GM19452 (cell line): Measurements from ENCODE around the gene ANTXRL.
"Not testable (repeated sequence)": the region's sequence is repeated elsewhere in the genome, so short reads cannot be mapped to it uniquely, and the experiment has no call there.

Experiments used
- ATAC-seq: cut with Tn5 transposase; IDR thresholded peaks from one replicate; pipeline ENCODE4 v1.9.1; 2021; ENCODE audit not compliant: unreplicated experiment

Gene ANTXRL

GRCh38 chr10:46272863-46273415 lies 13.9 kb upstream of the ANTXRL start:
- ATAC-seq = no peak

DNA sequence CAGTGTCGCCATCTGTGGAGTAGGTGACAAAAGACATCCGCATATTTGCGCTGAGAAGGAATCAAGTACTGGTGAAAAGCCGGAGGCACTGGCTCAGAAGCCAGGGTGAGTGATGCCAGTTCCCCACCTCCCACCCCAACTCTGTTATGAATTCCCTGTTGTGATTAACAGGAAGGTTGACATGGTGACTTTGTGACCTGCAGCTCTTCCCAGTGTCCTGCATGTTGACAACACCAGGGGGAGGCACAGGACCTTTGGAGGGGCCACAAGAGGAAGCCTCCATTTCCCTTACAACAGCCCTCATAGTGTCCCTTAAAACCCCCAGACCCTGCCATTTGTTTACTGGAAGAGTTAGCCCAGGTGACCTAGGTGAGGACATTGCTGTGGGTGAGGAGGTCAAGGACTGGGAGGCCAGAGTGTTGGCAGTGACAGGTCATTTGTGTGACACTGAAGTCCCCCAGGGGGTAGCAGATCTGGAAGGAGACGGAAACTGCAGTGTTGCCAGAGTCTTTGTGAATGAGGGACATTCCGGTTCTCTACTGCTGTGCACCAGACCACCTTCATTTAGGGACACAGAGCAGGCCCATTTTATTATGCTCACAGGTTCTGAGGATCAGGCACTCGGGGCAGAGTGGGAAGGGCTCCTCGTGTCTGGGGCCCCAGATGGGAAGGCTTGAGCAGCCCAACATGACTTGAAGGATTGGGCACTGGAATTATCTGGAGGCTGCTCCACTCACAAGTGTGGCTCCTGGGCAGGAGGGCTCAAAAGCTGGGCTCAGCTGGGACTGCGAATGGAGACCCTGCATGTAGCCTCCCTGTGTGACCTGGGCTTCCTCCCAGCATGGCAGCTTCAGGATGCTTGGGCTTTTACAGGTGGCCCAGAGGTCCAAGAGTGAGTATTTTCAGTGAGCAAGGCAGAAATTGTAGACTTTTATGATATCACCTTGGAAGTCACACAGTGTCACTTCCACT lies 13.0 kb upstream of the ANTXRL start:
- ATAC-seq = no peak

DNA sequence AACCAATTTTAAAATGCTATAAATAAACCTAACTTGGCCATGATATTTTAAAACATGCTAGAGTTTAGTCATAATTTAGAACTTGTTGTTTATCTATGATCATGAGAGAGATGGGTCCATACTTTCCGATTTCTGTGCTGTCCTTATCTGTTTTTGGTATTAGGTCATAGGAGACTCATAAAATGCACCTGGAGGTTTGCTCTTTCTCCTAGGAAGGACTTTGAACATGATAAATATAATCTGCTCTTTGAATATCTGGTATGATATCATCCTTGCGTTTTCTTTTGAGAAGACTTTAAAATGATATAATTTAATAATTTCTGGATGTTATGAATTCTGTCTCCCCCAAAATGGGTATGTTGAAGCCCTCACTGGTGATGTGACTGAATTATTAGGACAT lies 9.0 kb upstream of the ANTXRL start:
- no peak for ATAC-seq

GRCh38 chr10:46282421-46282831 lies 4.4 kb upstream of the ANTXRL start:
- not testable (repeated sequence) for ATAC-seq

- ATAC-seq = peak; percentile 38
Observed at GRCh38 chr10:46282842-46283574, 3.8 kb upstream of the ANTXRL start.

GRCh38 chr10:46283580-46284285 lies 3.1 kb upstream of the ANTXRL start:
- ATAC-seq = no peak

DNA sequence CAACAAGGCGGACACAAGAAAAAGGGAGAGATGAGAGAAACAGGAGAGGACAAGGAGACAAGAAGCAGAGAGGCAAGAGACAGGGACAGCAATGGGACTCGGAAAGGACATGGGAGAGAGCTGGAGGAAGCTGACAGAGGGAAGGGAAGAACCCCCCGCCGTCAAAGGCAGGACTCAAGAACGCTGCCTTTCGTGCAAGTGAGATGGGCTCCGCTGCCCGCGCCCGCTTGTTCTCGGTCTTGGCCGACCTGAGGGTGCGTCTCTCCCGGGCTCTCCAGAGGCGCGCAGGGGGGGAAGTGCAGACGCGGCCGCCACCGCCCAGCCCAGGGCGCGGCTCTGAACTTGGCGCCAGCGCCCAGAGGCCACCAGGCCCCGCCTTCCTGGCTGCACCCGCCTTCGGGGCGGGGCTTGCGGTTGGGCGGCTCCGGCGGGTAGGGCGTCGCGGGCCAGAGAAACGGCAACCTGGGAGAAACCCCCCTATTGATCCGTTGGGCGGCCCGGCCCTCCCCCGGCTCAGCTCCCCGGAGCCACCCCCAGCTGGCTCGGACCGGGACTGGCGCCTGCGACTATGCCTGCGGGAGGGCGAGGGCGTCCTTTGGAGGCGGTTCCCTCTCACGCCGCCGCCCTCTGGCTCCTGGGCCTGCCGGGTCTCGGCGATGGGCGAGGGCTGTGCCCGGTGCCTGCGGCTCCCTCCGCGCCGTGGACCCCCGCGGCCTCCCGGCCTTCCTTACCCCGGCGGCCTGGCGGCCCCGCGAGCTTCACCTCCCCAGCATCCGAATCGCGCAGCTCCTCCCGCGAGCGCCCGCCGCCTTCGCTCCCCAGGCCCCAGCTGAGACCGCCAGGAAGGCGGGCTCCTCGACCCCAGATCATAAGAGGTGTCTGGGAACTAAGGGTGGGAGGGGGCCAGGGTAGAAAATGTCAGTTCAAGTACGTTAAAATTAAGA lies 2.2 kb upstream of the ANTXRL start:
- ATAC-seq = peak; percentile 92

DNA sequence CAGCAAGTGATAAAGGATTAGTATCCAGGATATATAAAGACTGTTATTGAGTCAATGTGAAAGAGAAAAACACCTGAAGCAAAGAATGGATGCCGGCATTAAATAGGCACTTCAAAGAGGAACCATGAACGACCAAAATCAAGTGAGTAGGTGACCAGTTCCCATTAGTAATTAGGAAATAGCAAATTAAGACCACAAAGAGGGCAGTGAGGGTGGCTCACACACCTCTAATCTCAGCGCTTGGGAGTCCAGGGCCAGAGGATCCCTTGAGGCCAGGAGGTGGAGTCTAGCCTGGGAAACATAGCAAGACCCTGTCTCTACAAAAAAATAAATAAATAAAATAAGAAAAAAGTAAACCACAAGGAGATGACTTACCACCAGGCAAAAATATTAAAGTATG lies 1.5 kb upstream of the ANTXRL start:
- no peak for ATAC-seq

- no peak for ATAC-seq
Observed at GRCh38 chr10:46285966-46286620, 704 bp upstream of the ANTXRL start.

DNA sequence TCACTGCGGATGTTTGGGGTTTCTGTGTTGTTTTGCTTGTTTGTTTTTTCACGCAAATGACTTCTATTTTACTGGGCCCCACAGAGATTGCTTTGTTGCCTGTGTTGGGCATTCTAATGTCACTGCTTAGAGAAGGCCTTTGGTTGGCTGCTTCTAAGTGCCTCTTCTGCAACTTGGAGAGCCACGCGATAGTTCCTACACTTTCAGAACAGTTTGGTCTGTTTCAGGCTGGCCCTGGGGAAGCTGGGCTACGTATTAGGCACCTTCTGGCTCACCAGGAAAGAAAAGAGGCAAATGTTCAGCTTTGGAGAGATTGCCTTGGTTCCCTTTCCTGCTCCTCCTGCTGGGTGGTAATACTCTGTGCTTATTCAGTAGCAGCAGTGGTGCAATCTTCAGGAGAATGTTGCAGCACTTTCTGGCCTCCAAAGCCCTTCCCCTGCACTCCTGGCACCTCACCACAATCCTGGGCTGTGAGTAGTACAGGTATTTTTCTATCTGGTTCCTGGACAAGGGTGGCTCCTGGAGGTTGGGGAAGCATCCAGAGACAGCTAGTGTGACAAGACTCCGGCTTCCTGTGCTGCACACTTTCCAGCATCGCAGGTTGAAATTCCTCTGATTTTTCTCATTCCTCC lies 1.2 kb downstream of the ANTXRL start:
- no peak for ATAC-seq

- no peak for ATAC-seq
Observed at GRCh38 chr10:46288601-46289206, 1.9 kb downstream of the ANTXRL start.

DNA sequence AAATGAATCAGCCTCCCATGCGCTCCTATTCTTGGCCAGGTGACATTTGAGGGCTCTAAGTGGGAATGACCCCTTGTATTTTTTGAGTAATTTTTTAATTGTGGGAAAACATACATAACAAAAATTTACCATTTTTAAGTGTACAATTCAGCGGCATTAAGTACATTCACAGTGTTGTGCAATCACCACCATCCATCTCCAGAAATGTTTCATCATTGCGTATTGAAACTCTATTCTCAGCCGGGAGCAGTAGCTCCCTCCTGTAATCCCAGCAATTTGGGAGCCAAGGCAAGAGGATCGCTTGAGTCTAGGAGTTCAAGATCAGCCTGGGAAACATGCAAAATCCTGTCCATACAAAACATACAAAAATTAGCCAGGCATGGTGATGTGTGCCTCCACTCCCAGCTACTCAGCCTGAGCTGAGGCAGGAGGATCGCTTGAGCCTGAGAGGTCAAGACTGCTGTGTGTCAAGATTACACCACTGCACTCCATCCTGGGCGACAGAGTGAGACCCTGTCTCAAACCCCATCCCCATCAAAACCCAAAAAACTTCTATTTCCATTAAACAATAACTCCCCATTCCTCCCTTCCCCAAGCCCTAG lies 2.5 kb downstream of the ANTXRL start:
- no peak for ATAC-seq

- ATAC-seq = no peak
Observed at GRCh38 chr10:46290101-46290886, 3.5 kb downstream of the ANTXRL start.

DNA sequence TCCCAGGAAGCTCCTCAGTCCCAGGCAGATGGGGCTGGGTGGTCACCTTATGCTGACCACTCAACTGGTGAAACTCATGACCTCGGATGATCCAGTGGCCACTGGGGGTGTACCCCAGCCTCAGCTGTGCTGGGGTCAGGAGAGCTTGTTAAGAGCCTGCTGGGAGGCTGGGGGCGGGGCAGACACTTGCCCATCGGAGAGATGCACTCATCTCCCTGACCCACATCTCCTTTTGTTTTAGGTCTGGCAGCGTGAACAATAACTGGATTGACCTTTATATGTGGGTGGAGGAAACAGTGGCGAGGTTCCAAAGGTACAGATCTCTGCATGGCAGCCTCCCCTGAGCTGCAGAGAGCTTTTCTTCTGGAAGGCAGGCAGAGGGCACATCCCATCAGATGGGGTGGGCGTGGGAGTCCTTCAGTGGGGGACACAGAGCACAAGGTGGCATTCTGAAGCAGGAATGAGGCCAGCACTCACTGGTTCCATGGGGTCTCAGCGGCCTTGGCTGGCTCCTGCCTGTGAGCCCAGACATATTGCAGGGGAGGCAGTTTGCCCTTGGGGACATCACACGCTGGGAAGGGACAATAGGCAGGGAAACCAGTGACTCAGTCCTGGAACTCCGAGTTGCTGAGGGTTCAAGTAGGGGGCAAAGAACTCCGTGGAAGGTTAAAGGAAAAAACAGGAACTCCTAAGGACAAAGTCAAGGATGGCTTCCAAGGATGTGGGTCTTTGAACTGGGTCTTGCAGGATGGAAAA lies 5.2 kb downstream of the ANTXRL start:
- no peak for ATAC-seq

DNA sequence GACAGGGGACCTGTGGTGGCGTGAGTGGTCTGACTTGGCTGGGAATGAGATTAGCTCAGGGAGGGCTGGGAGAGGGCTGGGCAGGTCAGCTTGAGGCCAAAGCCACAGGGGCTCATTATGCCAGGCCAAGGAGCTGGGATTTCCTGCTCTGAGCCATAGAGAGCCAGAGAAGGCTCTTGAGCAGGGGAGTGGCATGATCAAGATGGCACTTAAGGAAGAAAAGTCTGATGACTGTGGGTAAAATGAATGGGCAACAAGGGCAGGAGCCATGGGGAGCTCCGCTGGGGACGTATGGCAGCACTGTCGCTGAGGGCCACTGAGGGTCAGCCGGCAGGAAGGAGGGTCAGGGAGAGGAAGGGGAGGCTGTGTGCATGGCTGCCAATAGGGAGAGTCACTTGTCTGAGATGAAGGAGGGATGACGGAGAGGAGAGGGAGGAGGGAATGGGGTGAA lies 5.8 kb downstream of the ANTXRL start:
- ATAC-seq = no peak

- ATAC-seq = no peak
Observed at GRCh38 chr10:46293228-46293627, 6.4 kb downstream of the ANTXRL start.
